Keratinocyte (primary cell): ENCODE data around the gene MEF2B.

Experiments
- CTCF ChIP-seq, 3 experiments: IDR thresholded peaks in 1 of 3; conservative IDR thresholded peaks in 1 of 3; optimal IDR thresholded peaks in 1 of 3; 2 replicates in 2 of 3; 3 replicates in 1 of 3; pipeline versions ENCODE3 to v1.5.1; 2011; ENCODE audit warnings: low read length in 3 of 3, mild to moderate bottlenecking in 3 of 3, moderate library complexity in 2 of 3, control low read depth in 1 of 3, inconsistent platforms in 1 of 3; ENCODE audit not compliant: insufficient read depth in 2 of 3; ENCODE audit errors: extremely low read depth in 1 of 3
- EZH2 ChIP-seq: IDR thresholded peaks from one replicate; pipeline ENCODE4 v1.6.1; 2012; ENCODE audit warnings: inconsistent platforms, mild to moderate bottlenecking, low read length, moderate library complexity

- TF ChIP-seq CTCF (optimal IDR thresholded peaks at IDR 0.05 in 1 of 3, IDR thresholded peaks at IDR 0.05 in 1 of 3, conservative IDR thresholded peaks at IDR 0.05 in 1 of 3; ENCODE audit: extremely low read depth in 1 of 3, insufficient read depth in 2 of 3, low read length in 3 of 3): no peak
- peak; percentile 46 for TF ChIP-seq EZH2
These were observed 41.7 kb upstream of the MEF2B start, which contains the start of gene NCAN for GRCh38 chr19:19211499-19212420.
